Activated T-cell treated with anti-CD3 and anti-CD28 coated beads, Interleukin-2, amount 50 U/mL, for 24 hours (primary cell): ENCODE measurements around the gene GAGE12J.
"Not testable (repeated sequence)": the region's sequence is repeated elsewhere in the genome, so short reads cannot be mapped to it uniquely, and the experiment has no call there.

Experiments
- DNase-seq: peaks from one replicate; pipeline ENCODE4 v3.0.0-alpha.2; 2020
- H3K27ac Mint-ChIP-seq: 2 replicates; pipeline ENCODE4 v1.8.0; 2020; ENCODE audit warnings: mild to moderate bottlenecking, mixed read lengths
- H3K27me3 Mint-ChIP-seq: 2 replicates; pipeline ENCODE4 v1.8.0; 2020; ENCODE audit warnings: mixed read lengths
- H3K36me3 Mint-ChIP-seq: 2 replicates; pipeline ENCODE4 v1.8.0; 2020; ENCODE audit warnings: low read depth, mixed read lengths
- H3K4me1 Mint-ChIP-seq: 2 replicates; pipeline ENCODE4 v1.8.0; 2020; ENCODE audit warnings: low read depth, mixed read lengths
- H3K4me3 Mint-ChIP-seq: 2 replicates; pipeline ENCODE4 v1.8.0; 2020; ENCODE audit warnings: mild to moderate bottlenecking, moderate library complexity, mixed read lengths
- H3K9me3 Mint-ChIP-seq: 2 replicates; pipeline ENCODE4 v1.8.0; 2020; ENCODE audit warnings: mixed read lengths

GAGE12J gene

GRCh38 chrX:49292400-49293362, 29.2 kb upstream of the GAGE12J start:
- no peak overlapping the region for H3K27ac Mint-ChIP-seq
- DNase-seq = no peak
- no peak overlapping the region for H3K4me3 Mint-ChIP-seq
- no peaks in the 10 kb centered on the region for H3K36me3 Mint-ChIP-seq
- H3K27me3 Mint-ChIP-seq = peaks cover 36% of the 10 kb centered on the region
- peaks cover 25% of the 10 kb centered on the region for H3K4me1 Mint-ChIP-seq
- H3K9me3 Mint-ChIP-seq = no peaks in the 10 kb centered on the region

GRCh38 chrX:49299293-49299692, 22.5 kb upstream of the GAGE12J start:
- H3K27me3 Mint-ChIP-seq = peaks cover 51% of the 10 kb centered on the region
- not testable (repeated sequence) for H3K9me3 Mint-ChIP-seq, H3K36me3 Mint-ChIP-seq, DNase-seq, H3K4me3 Mint-ChIP-seq, H3K27ac Mint-ChIP-seq, H3K4me1 Mint-ChIP-seq

GRCh38 chrX:49300703-49301102, 21.1 kb upstream of the GAGE12J start:
- no peak for DNase-seq
- no peaks in the 10 kb centered on the region for H3K9me3 Mint-ChIP-seq
- no peak overlapping the region for H3K27ac Mint-ChIP-seq
- H3K36me3 Mint-ChIP-seq = no peaks in the 10 kb centered on the region
- H3K4me3 Mint-ChIP-seq = no peak overlapping the region
- H3K4me1 Mint-ChIP-seq = peaks cover 2% of the 10 kb centered on the region
- peaks cover 52% of the 10 kb centered on the region for H3K27me3 Mint-ChIP-seq

- peaks cover 47% of the 10 kb centered on the region for H3K27me3 Mint-ChIP-seq
- H3K4me3 Mint-ChIP-seq = no peak within 1 kb of the TSS
- no peak for DNase-seq
- H3K4me1 Mint-ChIP-seq = peaks cover 7% of the 10 kb centered on the region
- no peaks in the 10 kb centered on the region for H3K36me3 Mint-ChIP-seq
- no peak within 1 kb of the TSS for H3K27ac Mint-ChIP-seq
- no peaks in the 10 kb centered on the region for H3K9me3 Mint-ChIP-seq
Measured at GRCh38 chrX:49303346-49303745, 18.5 kb upstream of the GAGE12J start, which contains the start of gene GAGE10. Gene GAGE10, plus strand, starts transcription at chrX:49303646. Its CDS starts 1,214 bp downstream, at chrX:49304860.

GRCh38 chrX:49307775-49308174, 14.1 kb upstream of the GAGE12J start:
- H3K27ac Mint-ChIP-seq, H3K4me3 Mint-ChIP-seq: not testable (repeated sequence)
- peaks cover 26% of the 10 kb centered on the region for H3K4me1 Mint-ChIP-seq

GRCh38 chrX:49308604-49309269, 13.1 kb upstream of the GAGE12J start:
- DNase-seq = no peak
- H3K4me3 Mint-ChIP-seq = peak overlapping the region; percentile 70
- peaks cover 17% of the 10 kb centered on the region for H3K27me3 Mint-ChIP-seq
- no peaks in the 10 kb centered on the region for H3K9me3 Mint-ChIP-seq
- H3K4me1 Mint-ChIP-seq = peaks cover 26% of the 10 kb centered on the region
- H3K36me3 Mint-ChIP-seq = no peaks in the 10 kb centered on the region
- H3K27ac Mint-ChIP-seq = peak overlapping the region; percentile 88

More at GRCh38 chrX:49307775-49308174, 14.1 kb upstream of the GAGE12J start:
- DNase-seq, H3K36me3 Mint-ChIP-seq, H3K9me3 Mint-ChIP-seq: not testable (repeated sequence)
- peaks cover 26% of the 10 kb centered on the region for H3K27me3 Mint-ChIP-seq

GRCh38 chrX:49309401-49309981, 12.3 kb upstream of the GAGE12J start:
- H3K27me3 Mint-ChIP-seq = peaks cover 11% of the 10 kb centered on the region
- DNase-seq = no peak
- H3K4me1 Mint-ChIP-seq = peaks cover 26% of the 10 kb centered on the region
- no peaks in the 10 kb centered on the region for H3K9me3 Mint-ChIP-seq
- peak overlapping the region; percentile 88 for H3K27ac Mint-ChIP-seq
- H3K4me3 Mint-ChIP-seq = peak overlapping the region; percentile 70
- H3K36me3 Mint-ChIP-seq = no peaks in the 10 kb centered on the region

GRCh38 chrX:49310371-49310770, 11.5 kb upstream of the GAGE12J start:
- Mint-ChIP-seq H3K9me3 (no peaks in the 10 kb centered on the region), H3K4me3 (no peak overlapping the region)

GRCh38 chrX:49312176-49312575, 9.7 kb upstream of the GAGE12J start:
- H3K27ac Mint-ChIP-seq = no peak overlapping the region
- H3K9me3 Mint-ChIP-seq = no peaks in the 10 kb centered on the region
- no peak overlapping the region for H3K4me3 Mint-ChIP-seq
- H3K36me3 Mint-ChIP-seq = no peaks in the 10 kb centered on the region
- H3K27me3 Mint-ChIP-seq = peaks cover 11% of the 10 kb centered on the region
- peaks cover 26% of the 10 kb centered on the region for H3K4me1 Mint-ChIP-seq
- no peak for DNase-seq

More at GRCh38 chrX:49310371-49310770, 11.5 kb upstream of the GAGE12J start:
- Mint-ChIP-seq H3K36me3 (no peaks in the 10 kb centered on the region), H3K27ac (peak overlapping the region; percentile 2), H3K27me3 (peaks cover 11% of the 10 kb centered on the region), H3K4me1 (peaks cover 26% of the 10 kb centered on the region)
- no peak for DNase-seq

- Mint-ChIP-seq H3K36me3 (no peaks in the 10 kb centered on the region), H3K27me3 (peaks cover 5% of the 10 kb centered on the region), H3K27ac (no peak overlapping the region), H3K9me3 (no peaks in the 10 kb centered on the region), H3K4me1 (no peaks in the 10 kb centered on the region), H3K4me3 (no peak overlapping the region)
- no peak for DNase-seq
Measured at GRCh38 chrX:49316085-49316484, 5.8 kb upstream of the GAGE12J start.

- H3K4me1 Mint-ChIP-seq, H3K36me3 Mint-ChIP-seq, H3K4me3 Mint-ChIP-seq, DNase-seq, H3K9me3 Mint-ChIP-seq, H3K27me3 Mint-ChIP-seq, H3K27ac Mint-ChIP-seq: not testable (repeated sequence)
Measured at GRCh38 chrX:49322266-49322665, 429 bp downstream of the GAGE12J start.

- not testable (repeated sequence) for H3K9me3 Mint-ChIP-seq, DNase-seq, H3K4me3 Mint-ChIP-seq, H3K4me1 Mint-ChIP-seq, H3K27ac Mint-ChIP-seq, H3K36me3 Mint-ChIP-seq, H3K27me3 Mint-ChIP-seq
Measured at GRCh38 chrX:49323735-49324134, 1.9 kb downstream of the GAGE12J start.

- H3K27me3 Mint-ChIP-seq, H3K9me3 Mint-ChIP-seq, H3K36me3 Mint-ChIP-seq, DNase-seq, H3K4me3 Mint-ChIP-seq, H3K27ac Mint-ChIP-seq, H3K4me1 Mint-ChIP-seq: not testable (repeated sequence)
Measured at GRCh38 chrX:49330421-49330820, 8.6 kb downstream of the GAGE12J start.

- H3K4me1 Mint-ChIP-seq, H3K27me3 Mint-ChIP-seq, DNase-seq, H3K9me3 Mint-ChIP-seq, H3K27ac Mint-ChIP-seq, H3K4me3 Mint-ChIP-seq, H3K36me3 Mint-ChIP-seq: not testable (repeated sequence)
Measured at GRCh38 chrX:49331282-49331681, 9.4 kb downstream of the GAGE12J start, which contains the start of gene GAGE13. Gene GAGE13, plus strand, starts transcription at chrX:49331582. Its CDS starts 1,156 bp downstream, at chrX:49332738.
